BJ (cell line): ENCODE results near the gene KLHL22. TPM values are rescaled to one million over a fixed set of nuclear protein-coding genes. Genes with fewer than 3 reads are reported as not detected.

Experiments used
- CTCF ChIA-PET: fragments of 350-600 bp; formaldehyde crosslinking; extraction: SDS; loops from one replicate; lab custom pipeline; 2021; ENCODE audit warnings: antibody characterized with exemption, inconsistent platforms; lab: Yijun Ruan, JAX
- POLR2A ChIA-PET: fragments of 300-600 bp; sonication (Branson Sonifier 250); formaldehyde crosslinking; extraction: SDS; loops from one replicate; lab custom pipeline; 2021; ENCODE audit warnings: antibody characterized with exemption; lab: Charles Lee
- DNase-seq: peaks from one replicate; pipeline ENCODE4 v3.0.0-alpha.2; 2011; ENCODE audit warnings: low read depth
- H3K27me3 ChIP-seq: 2 replicates; pipeline ENCODE4 v1.6.0; 2011; ENCODE audit warnings: low read length; ENCODE audit not compliant: control insufficient read depth, insufficient read depth
- H3K36me3 ChIP-seq: 2 replicates; pipeline ENCODE4 v1.5.1; 2011; ENCODE audit warnings: low read length; ENCODE audit not compliant: control insufficient read depth, insufficient read depth
- H3K4me3 ChIP-seq: 2 replicates; pipeline ENCODE4 v1.5.1; 2011; ENCODE audit warnings: low read depth, mild to moderate bottlenecking, control low read depth, low read length
- CTCF ChIP-seq: IDR thresholded peaks from 2 replicates; pipeline ENCODE4 v1.5.1; 2011; ENCODE audit warnings: low read depth, mild to moderate bottlenecking, control low read depth, inconsistent platforms, low read length, moderate library complexity; ENCODE audit not compliant: insufficient read depth
- polyA plus RNA-seq: library from polyadenylated mRNA; depleted of rRNA; stranded (reverse); fragments of >200 nt; gene quantifications from 2 replicates; pipeline ENCODE4 v1.2.3, GENCODE V29; 2011

KLHL22 gene
- polyA plus RNA-seq, 1 experiment = 34.0 TPM

GRCh38 chr22:20406686-20407408, 88.7 kb downstream of the KLHL22 start:
- Histone ChIP-seq H3K4me3 (no peak overlapping the region), H3K36me3 (peaks cover 8% of the 10 kb centered on the region), H3K27me3 (no peaks in the 10 kb centered on the region)
- TF ChIP-seq CTCF = no peak
- ChIA-PET POLR2A (no interaction called here), CTCF (interaction anchor here (0.7 to 2.9 kb wide), 5 partner anchors 11 to 469 kb away, joined by 3 to 12 read pairs (median 3); no protein-coding TSS in a partner anchor)
- DNase-seq = no peak

GRCh38 chr22:20405931-20406685, 89.5 kb downstream of the KLHL22 start:
- Histone ChIP-seq H3K36me3 (peaks cover 9% of the 10 kb centered on the region), H3K27me3 (no peaks in the 10 kb centered on the region), H3K4me3 (no peak overlapping the region)
- ChIA-PET POLR2A (no interaction called here), CTCF (interaction anchor here (0.7 to 2.9 kb wide), 2 partner anchors 50 to 470 kb away, joined by 3 to 12 read pairs; no protein-coding TSS in a partner anchor)
- no peak for DNase-seq
- TF ChIP-seq CTCF = no peak

- ChIA-PET CTCF (interaction anchor here (2.7 to 3.2 kb wide), 2 partner anchors 12 to 51 kb away, joined by 12 to 16 read pairs; no protein-coding TSS in a partner anchor), POLR2A (no interaction called here)
- TF ChIP-seq CTCF = no peak
- no peaks in the 10 kb centered on the region for H3K27me3 ChIP-seq
- no peak overlapping the region for H3K4me3 ChIP-seq
- peaks cover 10% of the 10 kb centered on the region for H3K36me3 ChIP-seq
- DNase-seq = no peak
Measured at GRCh38 chr22:20405291-20405930, 90.2 kb downstream of the KLHL22 start.

GRCh38 chr22:20404881-20405280, 90.7 kb downstream of the KLHL22 start:
- TF ChIP-seq CTCF = no peak
- POLR2A ChIA-PET = no interaction called here
- CTCF ChIA-PET = interaction anchor here (2.7 to 3.2 kb wide), 2 partner anchors 13 to 51 kb away, joined by 12 to 16 read pairs; no protein-coding TSS in a partner anchor
- no peak for DNase-seq
- Histone ChIP-seq H3K36me3 (peaks cover 10% of the 10 kb centered on the region), H3K4me3 (no peak overlapping the region), H3K27me3 (no peaks in the 10 kb centered on the region)
